H1 (cell line): ENCODE measurements around the gene HMCN1. TPM values are rescaled to one million over a fixed set of nuclear protein-coding genes. Genes with fewer than 3 reads are reported as not detected.

Experiments used
- CTCF ChIA-PET: fragments of 300-600 bp; sonication (Branson Sonifier 250); formaldehyde crosslinking; loops from one replicate; lab custom pipeline; 2021; ENCODE audit not compliant: partially characterized antibody; lab: Charles Lee
- POLR2A ChIA-PET: fragments of 300-600 bp; sonication (Branson Sonifier 250); formaldehyde crosslinking; loops from one replicate; lab custom pipeline; 2021; ENCODE audit warnings: inconsistent platforms; ENCODE audit not compliant: partially characterized antibody; lab: Charles Lee
- DNase-seq, 2 experiments: peaks; one replicate each; pipeline versions ENCODE4 v3.0.0 to v3.0.0-alpha.2; 2010 to 2022; ENCODE audit warnings: low spot score in 2 of 2, low read depth in 1 of 2, mixed read lengths in 1 of 2
- FAIRE-seq: peaks from 2 replicates; lab custom pipeline; 2011; peaks lifted over from hg19 to GRCh38; lab: Jason Lieb, UNC
- H2AFZ ChIP-seq: 2 replicates; pipeline ENCODE4 v1.8.1; 2012; ENCODE audit warnings: low read length, inconsistent platforms
- H2AK5ac ChIP-seq: 2 replicates; pipeline ENCODE4 v1.6.1; 2013; ENCODE audit warnings: low read depth, low read length
- H2BK120ac ChIP-seq: replicated peaks from 2 replicates; pipeline ENCODE3; 2013; ENCODE audit warnings: low read depth, low read length, inconsistent platforms
- H2BK12ac ChIP-seq: 2 replicates; pipeline ENCODE4 v1.6.1; 2013; ENCODE audit warnings: low read depth, low read length
- H2BK15ac ChIP-seq: 2 replicates; pipeline ENCODE4 v1.6.1; 2013; ENCODE audit warnings: low read length
- H2BK20ac ChIP-seq: 2 replicates; pipeline ENCODE4 v1.6.1; 2013; ENCODE audit warnings: low read length
- H2BK5ac ChIP-seq: 2 replicates; pipeline ENCODE4 v1.6.1; 2013; ENCODE audit warnings: low read depth, low read length
- H3K14ac ChIP-seq: 2 replicates; pipeline ENCODE4 v1.6.1; 2013; ENCODE audit warnings: inconsistent platforms; ENCODE audit not compliant: insufficient read length
- H3K18ac ChIP-seq: 2 replicates; pipeline ENCODE4 v1.6.1; 2013; ENCODE audit warnings: low read length; ENCODE audit errors: extremely low read depth
- H3K23ac ChIP-seq: 2 replicates; pipeline ENCODE4 v1.6.1; 2013; ENCODE audit warnings: inconsistent platforms; ENCODE audit not compliant: insufficient read length
- H3K23me2 ChIP-seq: 2 replicates; pipeline ENCODE4 v1.6.1; 2013; ENCODE audit warnings: low read depth, low read length
- H3K27ac ChIP-seq: 2 replicates; pipeline ENCODE4 v1.6.1; 2011; ENCODE audit warnings: low read depth, low read length, inconsistent platforms
- H3K27me3 ChIP-seq, 4 experiments: replicated peaks in 1 of 4; 1 replicate in 1 of 4; 2 replicates in 3 of 4; pipeline versions ENCODE4 v1.6.1 to v1.8.1; 2011 to 2013; ENCODE audit warnings: low read length in 3 of 4, mild to moderate bottlenecking in 3 of 4, inconsistent platforms in 2 of 4, mixed read lengths in 2 of 4, moderate library complexity in 1 of 4; ENCODE audit not compliant: control insufficient read depth in 3 of 4, insufficient read depth in 3 of 4; ENCODE audit errors: extremely low read depth in 1 of 4
- H3K36me3 ChIP-seq, 4 experiments: 2 replicates each; pipeline versions ENCODE4 v1.6.1 to v1.8.1; 2011 to 2013; ENCODE audit warnings: mild to moderate bottlenecking in 4 of 4, low read length in 3 of 4, moderate library complexity in 2 of 4, control low read depth in 1 of 4, inconsistent platforms in 1 of 4; ENCODE audit not compliant: insufficient read depth in 4 of 4, control insufficient read depth in 2 of 4
- H3K4ac ChIP-seq: replicated peaks from 2 replicates; pipeline ENCODE3; 2013; ENCODE audit warnings: low read length, low read depth, mixed read lengths, inconsistent platforms; ENCODE audit not compliant: insufficient read length
- H3K4me1 ChIP-seq, 4 experiments: replicated peaks in 1 of 4; 1 replicate in 1 of 4; 2 replicates in 3 of 4; pipeline versions ENCODE4 v1.6.1 to v1.8.1; 2011 to 2013; ENCODE audit warnings: low read length in 3 of 4, inconsistent platforms in 2 of 4, mixed read lengths in 1 of 4; ENCODE audit not compliant: insufficient read depth in 4 of 4, control insufficient read depth in 3 of 4
- H3K4me2 ChIP-seq, 2 experiments: 2 replicates each; pipeline versions ENCODE4 v1.6.1 to v1.8.1; 2011 to 2013; ENCODE audit warnings: low read depth in 2 of 2, low read length in 2 of 2, control low read depth in 1 of 2, inconsistent platforms in 1 of 2, mild to moderate bottlenecking in 1 of 2; ENCODE audit not compliant: insufficient read depth in 1 of 2
- H3K4me3 ChIP-seq, 4 experiments: fragments of 200-600, 300-600 bp in 1 of 4; sonication (generic), shearing (Covaris generic), sonication (Bioruptor Twin) in 1 of 4; 2 replicates each; pipeline versions ENCODE4 v1.5.1 to v1.8.1; 2011 to 2016; ENCODE audit warnings: low read length in 4 of 4, low read depth in 3 of 4, control low read depth in 2 of 4, inconsistent platforms in 2 of 4, mild to moderate bottlenecking in 2 of 4, mixed read lengths in 1 of 4, moderate library complexity in 1 of 4; ENCODE audit not compliant: insufficient read depth in 2 of 4; ENCODE audit errors: extremely low read depth in 1 of 4
- H3K56ac ChIP-seq: replicated peaks from 2 replicates; pipeline ENCODE3; 2013; ENCODE audit warnings: low read depth, mild to moderate bottlenecking, mixed read lengths, low read length, inconsistent platforms; ENCODE audit not compliant: insufficient read length
- H3K79me1 ChIP-seq: 2 replicates; pipeline ENCODE4 v1.6.1; 2013; ENCODE audit warnings: low read depth, low read length, control low read depth
- H3K79me2 ChIP-seq, 2 experiments: 2 replicates each; pipeline versions ENCODE4 v1.6.1 to v1.8.1; 2012 to 2013; ENCODE audit warnings: low read length in 2 of 2, mild to moderate bottlenecking in 2 of 2, inconsistent platforms in 1 of 2; ENCODE audit not compliant: insufficient read depth in 2 of 2, control insufficient read depth in 1 of 2
- H3K9ac ChIP-seq, 4 experiments: replicated peaks in 1 of 4; 1 replicate in 1 of 4; 2 replicates in 3 of 4; pipeline versions ENCODE4 v1.6.1 to v1.8.1; 2011 to 2013; ENCODE audit warnings: low read depth in 3 of 4, low read length in 3 of 4, control low read depth in 2 of 4, mild to moderate bottlenecking in 2 of 4, moderate library complexity in 2 of 4, inconsistent platforms in 1 of 4; ENCODE audit errors: extremely low read depth in 1 of 4
- H3K9me3 ChIP-seq, 2 experiments: 2 replicates each; pipeline versions ENCODE4 v1.6.1 to v1.8.1; 2012 to 2013; ENCODE audit warnings: mild to moderate bottlenecking in 2 of 2, moderate library complexity in 2 of 2, control low read depth in 1 of 2, inconsistent platforms in 1 of 2, low read depth in 1 of 2, low read length in 1 of 2, mixed read lengths in 1 of 2; ENCODE audit not compliant: insufficient read depth in 2 of 2
- H4K20me1 ChIP-seq, 2 experiments: replicated peaks in 1 of 2; 2 replicates each; pipeline versions ENCODE3 to v1.8.1; 2011 to 2013; ENCODE audit warnings: inconsistent platforms in 2 of 2, low read length in 2 of 2, mild to moderate bottlenecking in 1 of 2; ENCODE audit not compliant: insufficient read depth in 2 of 2, control insufficient read depth in 1 of 2
- H4K5ac ChIP-seq: 2 replicates; pipeline ENCODE4 v1.6.1; 2013; ENCODE audit warnings: low read length, low read depth, mixed read lengths, inconsistent platforms; ENCODE audit not compliant: insufficient read length
- H4K8ac ChIP-seq: 2 replicates; pipeline ENCODE4 v1.8.0; 2013; ENCODE audit warnings: mild to moderate bottlenecking, moderate library complexity, low read length, inconsistent platforms; ENCODE audit not compliant: insufficient read depth; ENCODE audit errors: extremely low read depth
- H4K91ac ChIP-seq: replicated peaks from 2 replicates; pipeline ENCODE3; 2013; ENCODE audit warnings: low read length, mixed read lengths, inconsistent platforms; ENCODE audit not compliant: insufficient read length
- CREB1 ChIP-seq: IDR thresholded peaks from 2 replicates; pipeline ENCODE4 v1.6.1; 2012; ENCODE audit warnings: inconsistent platforms
- JUND ChIP-seq: IDR thresholded peaks from 2 replicates; pipeline ENCODE4 v1.6.1; 2011; ENCODE audit warnings: mild to moderate bottlenecking, improper control_type of control experiment, low read length
- POLR2A ChIP-seq, 2 experiments: IDR thresholded peaks; 1 replicate in 1 of 2; 2 replicates in 1 of 2; pipeline ENCODE4 v1.6.1; 2011; ENCODE audit warnings: low read depth in 2 of 2, low read length in 2 of 2, mild to moderate bottlenecking in 2 of 2; ENCODE audit errors: control extremely low read depth in 1 of 2
- TCF12 ChIP-seq: IDR thresholded peaks from 2 replicates; pipeline ENCODE4 v1.6.1; 2011; ENCODE audit warnings: low read depth, mild to moderate bottlenecking, low read length
- WGBS, 2 experiments: shearing (Covaris generic) in 1 of 2; methylation state at CpG; one replicate each; pipeline versions ENCODE4 v1.1.6 to v1.1.7; 2013 to 2015; ENCODE audit warnings: low lambda C conversion rate in 2 of 2, mixed read lengths in 2 of 2, inconsistent platforms in 1 of 2, low coverage in 1 of 2, missing lambda C conversion rate in 1 of 2; ENCODE audit not compliant: insufficient replicate concordance in 2 of 2, insufficient coverage in 1 of 2, insufficient read length in 1 of 2; ENCODE audit errors: extremely low coverage in 1 of 2, missing lambda C conversion rate in 1 of 2; 5-methylcytosine and 5-hydroxymethylcytosine counted together
- polyA plus RNA-seq, 7 experiments: library from polyadenylated mRNA; depleted of rRNA in 3 of 7; stranded (reverse) in 5 of 7; unstranded in 2 of 7; fragments of >200 nt in 5 of 7; fragments of 200-250 nt in 2 of 7; gene quantifications; 1 replicate in 5 of 7; 2 replicates in 1 of 7; 4 replicates in 1 of 7; pipeline versions ENCODE4 v1.2.1 to v1.2.3, GENCODE V29; 2011 to 2013; ENCODE audit warnings: missing spikeins in 2 of 7, mixed read lengths in 2 of 7
- total RNA-seq: library from RNA; stranded (reverse); fragmentation: NEBNext Ultra II Directional; extraction: Animal tissue kit (Norgen Biotek cat#: 25700); gene quantifications from 2 replicates; pipeline ENCODE4 v1.2.1, GENCODE V29; 2021

Gene HMCN1
- total and polyA plus RNA-seq, 2 of the 8 experiments (the other 6 are each of a cell fraction or from before 2014, with no cell fraction given): 13.8 to 14.6 TPM

DNA sequence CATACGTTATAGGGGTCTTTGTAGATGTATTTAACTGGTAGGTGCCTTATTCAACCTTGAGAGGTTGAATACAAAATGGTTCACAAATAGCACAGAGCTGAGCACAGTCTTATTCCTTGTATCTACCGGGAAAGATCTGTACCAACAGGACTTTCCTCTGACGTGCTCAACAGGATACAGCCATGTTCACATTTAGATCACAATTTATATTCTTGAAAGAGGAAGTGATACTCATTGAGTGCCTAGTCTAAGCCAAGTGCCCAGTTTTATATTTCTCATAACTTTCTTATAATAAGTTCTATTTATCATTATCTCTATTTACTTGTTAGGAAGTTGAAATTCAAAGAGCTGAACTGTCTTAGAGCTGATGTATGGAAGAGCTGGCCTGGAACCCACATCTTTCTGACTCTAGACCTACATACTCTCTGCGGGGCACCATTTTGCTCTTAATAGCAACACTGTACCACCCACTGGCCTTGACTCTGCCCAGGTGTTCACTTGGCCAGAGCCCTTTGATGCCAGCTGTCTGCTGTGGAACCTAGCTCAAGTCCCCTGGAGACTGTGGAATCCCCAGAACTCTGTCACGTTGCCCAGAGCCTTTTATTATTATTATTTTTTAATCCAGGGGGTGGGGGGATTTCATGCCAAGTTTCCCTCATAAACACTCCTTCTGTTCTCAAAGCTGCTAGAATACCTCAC is 484.6 kb downstream of the HMCN1 start:
- no peak for FAIRE-seq
- H3K9me3 ChIP-seq: no peaks in the 10 kb centered on the region
- H3K27ac ChIP-seq: no peak overlapping the region
- no peaks in the 10 kb centered on the region for H3K79me2 ChIP-seq
- H3K36me3 ChIP-seq: no peaks in the 10 kb centered on the region
- ChIA-PET POLR2A (no interaction called here), CTCF (interaction anchor here (0.7 to 1.3 kb wide), 5 partner anchors 10 to 623 kb away, joined by 3 read pairs; no protein-coding TSS in a partner anchor)
- no peaks in the 10 kb centered on the region for H3K4me1 ChIP-seq
- H3K4me3 ChIP-seq: no peak overlapping the region
- H2BK12ac ChIP-seq: no peak overlapping the region
- no peak overlapping the region for H3K56ac ChIP-seq
- H4K8ac ChIP-seq: no peak overlapping the region
- no peak overlapping the region for H4K5ac ChIP-seq
- H3K9ac ChIP-seq: no peak overlapping the region
- no peak overlapping the region for H2BK5ac ChIP-seq
- H3K23ac ChIP-seq: no peak overlapping the region
- no peak overlapping the region for H4K91ac ChIP-seq
- H3K79me1 ChIP-seq: no peaks in the 10 kb centered on the region
- H3K23me2 ChIP-seq: no peaks in the 10 kb centered on the region
- no peak overlapping the region for H2BK15ac ChIP-seq
- no peak overlapping the region for H3K4me2 ChIP-seq
- no peak overlapping the region for H3K4ac ChIP-seq
- H3K18ac ChIP-seq: no peak overlapping the region
- WGBS, 2 experiments: 89% methylated on average over 5 of the region's 5 CpGs; no CpG with 5 or more reads in 1 of the 2 experiments
- no peaks in the 10 kb centered on the region for H3K27me3 ChIP-seq
- H2BK120ac ChIP-seq: no peak overlapping the region
- DNase-seq: no peak
- no peak overlapping the region for H2AFZ ChIP-seq
- no peaks in the 10 kb centered on the region for H4K20me1 ChIP-seq
- no peak overlapping the region for H3K14ac ChIP-seq
- no peak overlapping the region for H2AK5ac ChIP-seq
- TF ChIP-seq POLR2A (IDR thresholded peaks at IDR 0.05; ENCODE audit: control extremely low read depth in 1 of 2, low read depth in 2 of 2, low read length in 2 of 2) (no peak), JUND (no peak), CREB1 (no peak), TCF12 (no peak)
- no peak overlapping the region for H2BK20ac ChIP-seq
